HepG2 (cell line): Measurements from ENCODE around the gene MACROD2. TPM values are rescaled to one million over a fixed set of nuclear protein-coding genes. Genes with fewer than 3 reads are reported as not detected.

Experiments
- ATAC-seq: fragments of 200-7000 bp; cut with Tn5 transposase; 3 replicates; pipeline ENCODE4 v1.9.1; 2020; ENCODE audit warnings: mild to moderate bottlenecking, moderate library complexity
- BruUV-seq: library from RNA; stranded (reverse); fragments of 400-500 nt; replicated peaks from 2 replicates; lab custom pipeline; 2021; lab: Mats Ljungman, UMichigan
- CTCF ChIA-PET: fragments of 300-600 bp; formaldehyde crosslinking; extraction: SDS; loops from one replicate; lab custom pipeline; 2021; ENCODE audit warnings: low total read pairs, inconsistent platforms, low intra/inter-chr PET ratio; lab: Yijun Ruan, JAX
- POLR2A ChIA-PET: fragments of 350-600 bp; sonication (Branson Sonifier 250); formaldehyde crosslinking; loops from one replicate; lab custom pipeline; 2020; ENCODE audit warnings: antibody characterized with exemption, inconsistent platforms; lab: Yijun Ruan, JAX
- DNase-seq: peaks from one replicate; pipeline ENCODE4 v3.0.0-alpha.2; 2015; ENCODE audit warnings: low spot score
- FAIRE-seq: peaks from 3 replicates; lab custom pipeline; 2011; peaks lifted over from hg19 to GRCh38; lab: Jason Lieb, UNC
- H2AFZ ChIP-seq: one replicate; pipeline ENCODE4 v1.6.1; 2011; ENCODE audit warnings: low read length, inconsistent platforms
- H3K27ac ChIP-seq: fragments of 300-600 bp; 3 replicates; pipeline ENCODE4 v1.8.0; 2011; ENCODE audit warnings: mixed run types, mild to moderate bottlenecking, mixed read lengths, low read length, inconsistent platforms; ENCODE audit not compliant: insufficient read depth; ENCODE audit errors: extremely low read length
- H3K27me3 ChIP-seq, 2 experiments: fragments of 200-600 bp in 1 of 2; 2 replicates in 1 of 2; 3 replicates in 1 of 2; pipeline versions ENCODE4 v1.6.0 to v1.8.0; 2011; ENCODE audit warnings: low read length in 2 of 2, mild to moderate bottlenecking in 2 of 2, moderate library complexity in 2 of 2, inconsistent platforms in 1 of 2; ENCODE audit not compliant: insufficient read depth in 2 of 2, control insufficient read depth in 1 of 2
- H3K36me3 ChIP-seq, 2 experiments: fragments of 200-600 bp in 1 of 2; replicated peaks in 1 of 2; 2 replicates in 1 of 2; 3 replicates in 1 of 2; pipeline versions ENCODE4 v1.5.1 to v1.8.0; 2011; ENCODE audit warnings: low read length in 2 of 2, inconsistent platforms in 1 of 2; ENCODE audit not compliant: insufficient read depth in 2 of 2, control insufficient read depth in 1 of 2
- H3K4me1 ChIP-seq: 2 replicates; pipeline ENCODE4 v1.5.1; 2012; ENCODE audit warnings: low read length, inconsistent platforms; ENCODE audit not compliant: insufficient read depth
- H3K4me2 ChIP-seq: 2 replicates; pipeline ENCODE4 v1.6.0; 2011; ENCODE audit warnings: low read depth, low read length, inconsistent platforms
- H3K4me3 ChIP-seq, 3 experiments: fragments of 200-600 bp in 1 of 3; sonication (generic), shearing (Covaris generic) in 1 of 3; replicated peaks in 1 of 3; 2 replicates each; pipeline ENCODE4 v1.5.1; 2011 to 2016; ENCODE audit warnings: low read length in 3 of 3, inconsistent platforms in 2 of 3, low read depth in 2 of 3, mild to moderate bottlenecking in 2 of 3, control low read depth in 1 of 3, mixed read lengths in 1 of 3; ENCODE audit not compliant: insufficient read depth in 1 of 3
- H3K79me2 ChIP-seq: one replicate; pipeline ENCODE4 v1.6.1; 2011; ENCODE audit warnings: low read length, inconsistent platforms; ENCODE audit not compliant: insufficient read depth
- H3K9ac ChIP-seq: 2 replicates; pipeline ENCODE4 v1.6.0; 2011; ENCODE audit warnings: mild to moderate bottlenecking, low read depth, low read length, inconsistent platforms; ENCODE audit not compliant: insufficient read depth
- H3K9me3 ChIP-seq: 2 replicates; pipeline ENCODE4 v1.5.1; 2012; ENCODE audit warnings: mild to moderate bottlenecking, low read length
- H4K20me1 ChIP-seq: 2 replicates; pipeline ENCODE4 v1.6.0; 2011; ENCODE audit warnings: inconsistent platforms, mild to moderate bottlenecking, low read length, moderate library complexity; ENCODE audit not compliant: insufficient read depth
- ARNTL ChIP-seq: sonication (generic); formaldehyde crosslinking; IDR thresholded peaks from 2 replicates; pipeline ENCODE4 v1.4.0; 2020; ENCODE audit warnings: mild to moderate bottlenecking, missing genetic modification reagents
- BRF2 ChIP-seq: sonication (generic); formaldehyde crosslinking; IDR thresholded peaks from 2 replicates; pipeline ENCODE4 v1.8.1; 2022; ENCODE audit warnings: mild to moderate bottlenecking, missing genetic modification reagents
- JUN ChIP-seq: sonication (generic); formaldehyde crosslinking; IDR thresholded peaks from 2 replicates; pipeline ENCODE4 v1.4.0; 2020; ENCODE audit warnings: mild to moderate bottlenecking, missing genetic modification reagents
- PAX8 ChIP-seq: sonication (generic); formaldehyde crosslinking; IDR thresholded peaks from 2 replicates; pipeline ENCODE4 v1.8.0; 2022; ENCODE audit warnings: mild to moderate bottlenecking, missing genetic modification reagents, borderline replicate concordance
- RARG ChIP-seq: sonication (generic); formaldehyde crosslinking; IDR thresholded peaks from 2 replicates; pipeline ENCODE4 v1.4.0; 2020; ENCODE audit warnings: low read depth, mild to moderate bottlenecking, missing genetic modification reagents
- RFXAP ChIP-seq: sonication (generic); formaldehyde crosslinking; IDR thresholded peaks from 2 replicates; pipeline ENCODE4 v1.4.0; 2020; ENCODE audit warnings: missing genetic modification reagents, borderline replicate concordance
- SIX1 ChIP-seq: sonication (generic); formaldehyde crosslinking; IDR thresholded peaks from 2 replicates; pipeline ENCODE4 v1.4.0; 2020; ENCODE audit warnings: missing genetic modification reagents, borderline replicate concordance
- SNAI1 ChIP-seq: sonication (generic); formaldehyde crosslinking; IDR thresholded peaks from 2 replicates; pipeline ENCODE4 v1.5.0; 2020; ENCODE audit warnings: mild to moderate bottlenecking, missing genetic modification reagents, borderline replicate concordance
- ZNF335 ChIP-seq: sonication (generic); formaldehyde crosslinking; IDR thresholded peaks from 2 replicates; pipeline ENCODE4 v1.4.0; 2020; ENCODE audit warnings: missing genetic modification reagents
- ZNF354B ChIP-seq: sonication (generic); formaldehyde crosslinking; IDR thresholded peaks from 2 replicates; pipeline ENCODE4 v1.8.0; 2022; ENCODE audit warnings: mild to moderate bottlenecking, missing genetic modification reagents
- ZNF512 ChIP-seq: sonication (generic); formaldehyde crosslinking; IDR thresholded peaks from 2 replicates; pipeline ENCODE4 v1.4.0; 2020; ENCODE audit warnings: mild to moderate bottlenecking, missing genetic modification reagents
- WGBS: methylation state at CpG from one replicate; pipeline ENCODE4 v1.1.6; 2017; ENCODE audit warnings: low lambda C conversion rate; 5-methylcytosine and 5-hydroxymethylcytosine counted together
- in situ Hi-C: cut with HindIII; loops from 2 replicates; pipeline ENCODE4 v1.10.0; 2017; ENCODE audit warnings: low pct_unique_long_range_greater_than_20kb; ENCODE audit not compliant: extremely low pct_ligation_motif_present
- intact Hi-C: fragments of 100-400 bp; cut with micrococcal nuclease; formaldehyde crosslinking; loops from one replicate; pipeline ENCODE4 v1.10.0; 2022; ENCODE audit not compliant: unreplicated experiment
- polyA plus RNA-seq, 8 experiments: library from polyadenylated mRNA; depleted of rRNA in 3 of 8; stranded (reverse) in 7 of 8; unstranded in 1 of 8; fragments of >200 nt; fragmentation: Illumina TruSeq in 4 of 8; extraction: Trizol in 4 of 8; gene quantifications; 2 replicates each; pipeline versions ENCODE4 v1.2.1 to v1.2.3, GENCODE V29; 2011 to 2016; ENCODE audit warnings: low read depth in 4 of 8, missing spikeins in 1 of 8, mixed read lengths in 1 of 8; ENCODE audit not compliant: insufficient read depth in 1 of 8
- total RNA-seq, 5 experiments: library from RNA; depleted of rRNA; stranded (reverse); fragments of >200 nt; fragmentation: Illumina TruSeq; extraction: Trizol; gene quantifications; 2 replicates each; pipeline ENCODE4 v1.2.3, GENCODE V29; 2016; ENCODE audit warnings: low read depth in 1 of 5
- TF ChIP-seq, protein P1 (sequence below): conservative IDR thresholded peaks from 2 replicates; pipeline ENCODE4 v1.6.1; 2018; ENCODE audit warnings: missing genetic modification reagents
- TF ChIP-seq, protein P2 (sequence below): sonication (generic); formaldehyde crosslinking; conservative IDR thresholded peaks from 2 replicates; pipeline ENCODE4 v1.8.0; 2022; ENCODE audit warnings: low read depth, missing genetic modification reagents

The MACROD2 gene
- total and polyA plus RNA-seq, 2 of the 13 experiments (the other 11 are each of a cell fraction or from before 2014, with no cell fraction given), result 0.13 to 0.51 TPM

DNA sequence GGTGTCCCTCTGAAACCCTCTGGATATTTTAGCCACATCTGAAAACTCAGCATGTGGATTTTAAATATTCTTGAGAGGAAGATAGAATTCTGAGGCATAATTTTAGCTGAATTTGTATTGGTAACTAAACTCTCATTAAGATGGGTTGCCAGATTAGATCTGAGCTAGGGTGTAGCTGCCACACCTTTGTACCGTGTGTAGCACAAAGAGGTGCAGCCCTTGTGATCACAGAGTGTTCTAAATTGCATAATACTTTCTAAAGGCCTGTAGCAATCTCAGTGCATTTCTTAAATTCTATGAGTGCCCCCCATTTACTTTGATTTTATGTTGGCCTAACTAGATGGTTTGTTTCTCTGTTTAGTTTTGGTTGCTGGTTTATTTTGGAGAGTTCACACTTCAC is 289.1 kb downstream of the MACROD2 start:
- CTCF ChIA-PET, result no interaction called here
- intact Hi-C loops, result no loop called here
- Histone ChIP-seq H3K9me3 (no peaks in the 10 kb centered on the region; the same call in 1 of the 2 replicates), H3K4me3 (no peak overlapping the region)
- TF ChIP-seq ZNF335 (no peak), ARNTL (CRISPR knock-in tag) (no peak), RFXAP (CRISPR knock-in tag) (no peak), PAX8 (CRISPR knock-in tag) (no peak), SNAI1 (CRISPR knock-in tag) (no peak), SIX1 (CRISPR knock-in tag) (no peak), BRF2 (CRISPR knock-in tag) (no peak), ZNF354B (CRISPR knock-in tag) (no peak), RARG (no peak), ZNF512 (CRISPR knock-in tag) (no peak), JUN (CRISPR knock-in tag) (no peak)
- TF ChIP-seq, protein P1, sequence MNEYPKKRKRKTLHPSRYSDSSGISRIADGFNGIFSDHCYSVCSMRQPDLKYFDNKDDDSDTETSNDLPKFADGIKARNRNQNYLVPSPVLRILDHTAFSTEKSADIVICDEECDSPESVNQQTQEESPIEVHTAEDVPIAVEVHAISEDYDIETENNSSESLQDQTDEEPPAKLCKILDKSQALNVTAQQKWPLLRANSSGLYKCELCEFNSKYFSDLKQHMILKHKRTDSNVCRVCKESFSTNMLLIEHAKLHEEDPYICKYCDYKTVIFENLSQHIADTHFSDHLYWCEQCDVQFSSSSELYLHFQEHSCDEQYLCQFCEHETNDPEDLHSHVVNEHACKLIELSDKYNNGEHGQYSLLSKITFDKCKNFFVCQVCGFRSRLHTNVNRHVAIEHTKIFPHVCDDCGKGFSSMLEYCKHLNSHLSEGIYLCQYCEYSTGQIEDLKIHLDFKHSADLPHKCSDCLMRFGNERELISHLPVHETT (CRISPR knock-in tag), result no peak
- TF ChIP-seq, protein P2, sequence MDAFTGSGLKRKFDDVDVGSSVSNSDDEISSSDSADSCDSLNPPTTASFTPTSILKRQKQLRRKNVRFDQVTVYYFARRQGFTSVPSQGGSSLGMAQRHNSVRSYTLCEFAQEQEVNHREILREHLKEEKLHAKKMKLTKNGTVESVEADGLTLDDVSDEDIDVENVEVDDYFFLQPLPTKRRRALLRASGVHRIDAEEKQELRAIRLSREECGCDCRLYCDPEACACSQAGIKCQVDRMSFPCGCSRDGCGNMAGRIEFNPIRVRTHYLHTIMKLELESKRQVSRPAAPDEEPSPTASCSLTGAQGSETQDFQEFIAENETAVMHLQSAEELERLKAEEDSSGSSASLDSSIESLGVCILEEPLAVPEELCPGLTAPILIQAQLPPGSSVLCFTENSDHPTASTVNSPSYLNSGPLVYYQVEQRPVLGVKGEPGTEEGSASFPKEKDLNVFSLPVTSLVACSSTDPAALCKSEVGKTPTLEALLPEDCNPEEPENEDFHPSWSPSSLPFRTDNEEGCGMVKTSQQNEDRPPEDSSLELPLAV (CRISPR knock-in tag), result no peak
- TF ChIP-seq, all 625 proteins: peak for 0
- DNase-seq (no peak), FAIRE-seq (no peak), ATAC-seq (no peak)
- WGBS, result 5% methylated on average over 1 of the region's 1 CpG
- Histone ChIP-seq H4K20me1 (no peaks in the 10 kb centered on the region), H3K27ac (no peak overlapping the region), H3K9ac (no peak overlapping the region), H3K4me1 (no peaks in the 10 kb centered on the region), H2AFZ (no peak overlapping the region), H3K4me2 (no peak overlapping the region), H3K27me3 (no peaks in the 10 kb centered on the region), H3K36me3 (no peaks in the 10 kb centered on the region), H3K79me2 (no peaks in the 10 kb centered on the region)
- no TSS peak for BruUV-seq
- POLR2A ChIA-PET, result no interaction called here
- in situ Hi-C loops, result no loop called here
